SU-DHL-6 (cell line): Measurements from ENCODE around the gene RPIA.
"Not testable (repeated sequence)": the region's sequence is repeated elsewhere in the genome, so short reads cannot be mapped to it uniquely, and the experiment has no call there.

Source experiments
- H2AFZ ChIP-seq: fragments of 200-600 bp; sonication (generic); 2 replicates; pipeline ENCODE4 v1.6.1; 2014; ENCODE audit warnings: low read depth, mild to moderate bottlenecking, moderate library complexity, mixed read lengths, antibody characterized with exemption, low read length; ENCODE audit not compliant: severe bottlenecking
- H3F3A ChIP-seq: fragments of 200-600 bp; shearing (Covaris generic); 2 replicates; pipeline ENCODE4 v1.6.0; 2016; ENCODE audit warnings: antibody characterized with exemption, mild to moderate bottlenecking; ENCODE audit not compliant: insufficient read depth
- H3K27ac ChIP-seq: fragments of 200-600 bp; sonication (generic); 2 replicates; pipeline ENCODE4 v1.5.1; 2016; ENCODE audit warnings: low read depth, mild to moderate bottlenecking, low read length, moderate library complexity, mixed read lengths
- H3K27me3 ChIP-seq: fragments of 200-600 bp; sonication (generic), shearing (Covaris generic); 2 replicates; pipeline ENCODE4 v1.6.0; 2014; ENCODE audit warnings: mild to moderate bottlenecking, low read length
- H3K36me3 ChIP-seq: fragments of 200-600 bp; sonication (generic); 2 replicates; pipeline ENCODE4 v1.6.1; 2014; ENCODE audit warnings: mild to moderate bottlenecking, low read length, mixed read lengths
- H3K4me2 ChIP-seq: fragments of 300-600, 200-600 bp; shearing (Covaris generic), sonication (generic); 2 replicates; pipeline ENCODE4 v1.6.0; 2014; ENCODE audit warnings: low read length, low read depth, mild to moderate bottlenecking; ENCODE audit not compliant: poor library complexity, severe bottlenecking
- H3K4me3 ChIP-seq: fragments of 200-600 bp; sonication (generic); 2 replicates; pipeline ENCODE4 v1.5.1; 2014; ENCODE audit warnings: antibody characterized with exemption, low read length, mild to moderate bottlenecking, mixed read lengths; ENCODE audit not compliant: insufficient read depth, poor library complexity, severe bottlenecking
- H3K79me2 ChIP-seq: fragments of 200-600 bp; sonication (generic); 2 replicates; pipeline ENCODE4 v1.6.1; 2014; ENCODE audit warnings: mild to moderate bottlenecking, low read length, moderate library complexity; ENCODE audit not compliant: insufficient read depth
- H3K9ac ChIP-seq: fragments of 200-600 bp; sonication (generic); 2 replicates; pipeline ENCODE4 v1.7.0; 2014; ENCODE audit warnings: mild to moderate bottlenecking, low read length
- H3K9me2 ChIP-seq: fragments of 200-600 bp; sonication (generic); replicated peaks from 2 replicates; pipeline ENCODE4 v1.6.1; 2014; ENCODE audit warnings: low read length; ENCODE audit not compliant: insufficient read depth
- H3K9me3 ChIP-seq: fragments of 200-600 bp; sonication (generic); 2 replicates; pipeline ENCODE4 v1.6.1; 2014; ENCODE audit warnings: low read length, mixed read lengths; ENCODE audit not compliant: insufficient read depth
- H4K20me1 ChIP-seq: fragments of 200-600 bp; sonication (generic); 2 replicates; pipeline ENCODE4 v1.6.1; 2014; ENCODE audit warnings: low read depth, mild to moderate bottlenecking, antibody characterized with exemption, low read length, moderate library complexity, mixed read lengths
- EZH2phosphoT487 ChIP-seq: fragments of 200-600 bp; sonication (generic), shearing (Covaris generic); conservative IDR thresholded peaks from 2 replicates; pipeline ENCODE4 v1.6.1; 2018; ENCODE audit warnings: mild to moderate bottlenecking, antibody characterized with exemption, low read length, moderate library complexity, mixed read lengths
- TF ChIP-seq, protein P1 (sequence below): fragments of 200-600 bp; sonication (generic); IDR thresholded peaks from one replicate; pipeline ENCODE4 v1.5.1; 2017; ENCODE audit warnings: antibody characterized with exemption, mild to moderate bottlenecking, low read length, moderate library complexity; ENCODE audit not compliant: insufficient read depth, poor library complexity, severe bottlenecking

RPIA gene

DNA sequence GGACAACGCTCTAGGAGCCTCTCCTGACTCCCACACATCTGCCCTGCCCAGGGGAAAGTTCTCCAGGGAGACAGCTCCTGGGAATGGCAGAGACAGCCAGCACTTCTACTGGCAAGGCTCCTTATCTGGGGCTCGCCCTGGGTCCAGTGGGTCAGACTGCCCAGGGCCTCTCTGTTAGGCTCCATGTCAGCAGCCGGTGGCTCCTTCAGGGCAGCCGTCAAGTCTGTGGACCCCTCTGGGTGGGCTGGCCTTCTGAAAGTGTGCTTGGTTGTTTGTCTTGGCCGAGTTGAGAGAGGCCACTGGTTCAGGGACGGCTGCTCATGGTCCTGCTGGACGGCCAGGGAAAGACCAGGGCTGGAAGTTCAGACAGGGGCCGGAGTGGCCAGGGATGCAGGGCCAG is 65.6 kb downstream of the RPIA start:
- H3K36me3 ChIP-seq: no peaks in the 10 kb centered on the region
- no peak overlapping the region for H2AFZ ChIP-seq
- no peak overlapping the region for H3K27ac ChIP-seq
- H3K79me2 ChIP-seq: no peaks in the 10 kb centered on the region
- no peak overlapping the region for H3K4me3 ChIP-seq
- peaks cover 30% of the 10 kb centered on the region for H3F3A ChIP-seq
- H3K4me2 ChIP-seq: no peak overlapping the region
- H3K9me2 ChIP-seq: no peaks in the 10 kb centered on the region
- H3K9ac ChIP-seq: no peak overlapping the region
- H4K20me1 ChIP-seq: no peaks in the 10 kb centered on the region
- no peaks in the 10 kb centered on the region for H3K27me3 ChIP-seq
- TF ChIP-seq, protein P1, sequence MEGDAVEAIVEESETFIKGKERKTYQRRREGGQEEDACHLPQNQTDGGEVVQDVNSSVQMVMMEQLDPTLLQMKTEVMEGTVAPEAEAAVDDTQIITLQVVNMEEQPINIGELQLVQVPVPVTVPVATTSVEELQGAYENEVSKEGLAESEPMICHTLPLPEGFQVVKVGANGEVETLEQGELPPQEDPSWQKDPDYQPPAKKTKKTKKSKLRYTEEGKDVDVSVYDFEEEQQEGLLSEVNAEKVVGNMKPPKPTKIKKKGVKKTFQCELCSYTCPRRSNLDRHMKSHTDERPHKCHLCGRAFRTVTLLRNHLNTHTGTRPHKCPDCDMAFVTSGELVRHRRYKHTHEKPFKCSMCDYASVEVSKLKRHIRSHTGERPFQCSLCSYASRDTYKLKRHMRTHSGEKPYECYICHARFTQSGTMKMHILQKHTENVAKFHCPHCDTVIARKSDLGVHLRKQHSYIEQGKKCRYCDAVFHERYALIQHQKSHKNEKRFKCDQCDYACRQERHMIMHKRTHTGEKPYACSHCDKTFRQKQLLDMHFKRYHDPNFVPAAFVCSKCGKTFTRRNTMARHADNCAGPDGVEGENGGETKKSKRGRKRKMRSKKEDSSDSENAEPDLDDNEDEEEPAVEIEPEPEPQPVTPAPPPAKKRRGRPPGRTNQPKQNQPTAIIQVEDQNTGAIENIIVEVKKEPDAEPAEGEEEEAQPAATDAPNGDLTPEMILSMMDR: no peak
- no peak for TF ChIP-seq EZH2phosphoT487
- no peaks in the 10 kb centered on the region for H3K9me3 ChIP-seq

GRCh38 chr2:88758702-88759101 is 67.2 kb downstream of the RPIA start:
- not testable (repeated sequence) for H3K4me2 ChIP-seq, H2AFZ ChIP-seq, H4K20me1 ChIP-seq, H3K4me3 ChIP-seq, H3K27ac ChIP-seq, H3K9ac ChIP-seq, H3K9me3 ChIP-seq, H3K9me2 ChIP-seq, H3K79me2 ChIP-seq, H3K27me3 ChIP-seq, H3K36me3 ChIP-seq
- H3F3A ChIP-seq: peaks cover 28% of the 10 kb centered on the region

GRCh38 chr2:88760819-88761598 is 69.5 kb downstream of the RPIA start:
- H3K27ac ChIP-seq: 0 out of 2 replicates have a peak overlapping the region, but pooled peaks have one; percentile 6
- H3K9ac ChIP-seq: no peak overlapping the region
- no peak overlapping the region for H3K4me3 ChIP-seq
- TF ChIP-seq, protein P1: peak; percentile 17
- no peak for TF ChIP-seq EZH2phosphoT487
- H3K79me2 ChIP-seq: peaks cover 3% of the 10 kb centered on the region; the same call in 1 of the 2 replicates
- H3K9me3 ChIP-seq: no peaks in the 10 kb centered on the region
- no peaks in the 10 kb centered on the region for H4K20me1 ChIP-seq
- H3K36me3 ChIP-seq: no peaks in the 10 kb centered on the region
- no peaks in the 10 kb centered on the region for H3K9me2 ChIP-seq
- H3F3A ChIP-seq: peaks cover 13% of the 10 kb centered on the region
- no peak overlapping the region for H2AFZ ChIP-seq
- H3K27me3 ChIP-seq: no peaks in the 10 kb centered on the region
- H3K4me2 ChIP-seq: no peak overlapping the region

GRCh38 chr2:88764141-88764849 is 72.8 kb downstream of the RPIA start:
- Histone ChIP-seq H3K79me2 (peaks cover 28% of the 10 kb centered on the region), H3K9me2 (no peaks in the 10 kb centered on the region), H3K27ac (no peak overlapping the region), H3K9me3 (no peaks in the 10 kb centered on the region), H2AFZ (no peak overlapping the region), H3K36me3 (no peaks in the 10 kb centered on the region), H3K4me3 (no peak overlapping the region), H3K4me2 (no peak overlapping the region), H3K9ac (no peak overlapping the region), H4K20me1 (no peaks in the 10 kb centered on the region), H3K27me3 (no peaks in the 10 kb centered on the region), H3F3A (peaks cover 15% of the 10 kb centered on the region)
- TF ChIP-seq, protein P1: no peak
- TF ChIP-seq EZH2phosphoT487: no peak
